GM19023 (cell line): Measurements from ENCODE around the gene CLSTN2.

Source experiments
- ATAC-seq: cut with Tn5 transposase; IDR thresholded peaks from one replicate; pipeline ENCODE4 v1.9.1; 2021; ENCODE audit warnings: mild to moderate bottlenecking, moderate library complexity; ENCODE audit not compliant: unreplicated experiment

The CLSTN2 gene

GRCh38 chr3:140363801-140364200 lies 428.8 kb downstream of the CLSTN2 start:
- ATAC-seq: no peak

- no peak for ATAC-seq
These were observed 431.1 kb downstream of the CLSTN2 start for GRCh38 chr3:140365872-140366697.

DNA sequence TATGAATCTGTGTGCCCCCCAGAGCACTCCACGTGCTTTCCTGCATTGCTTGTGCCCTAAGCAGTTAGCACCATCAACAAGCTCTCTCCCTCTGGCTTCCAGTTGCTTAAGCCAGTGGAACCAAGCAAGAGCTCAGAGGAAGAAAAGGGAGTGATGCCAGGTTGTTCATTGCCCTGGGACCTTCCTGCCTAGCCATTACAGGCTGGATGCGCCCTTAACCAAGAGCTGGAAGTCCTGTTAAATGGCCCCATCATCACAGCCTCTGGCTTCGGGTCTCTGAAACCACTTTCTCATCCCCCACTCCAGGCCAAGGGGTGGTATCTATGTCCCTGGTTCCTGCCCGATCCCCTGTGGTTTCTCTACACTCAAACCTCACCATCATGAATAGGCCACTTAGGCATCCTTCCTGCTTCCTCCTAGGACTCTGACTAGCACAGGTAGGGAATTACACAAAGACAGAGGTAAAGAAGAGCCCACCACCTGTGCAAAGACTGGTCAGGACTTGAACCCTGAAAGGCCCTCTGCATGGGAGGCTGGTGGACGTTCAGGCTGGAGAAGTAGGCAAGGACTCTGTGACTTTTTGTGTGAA lies 433.3 kb downstream of the CLSTN2 start:
- no peak for ATAC-seq

GRCh38 chr3:140370686-140371085 lies 435.7 kb downstream of the CLSTN2 start:
- no peak for ATAC-seq

DNA sequence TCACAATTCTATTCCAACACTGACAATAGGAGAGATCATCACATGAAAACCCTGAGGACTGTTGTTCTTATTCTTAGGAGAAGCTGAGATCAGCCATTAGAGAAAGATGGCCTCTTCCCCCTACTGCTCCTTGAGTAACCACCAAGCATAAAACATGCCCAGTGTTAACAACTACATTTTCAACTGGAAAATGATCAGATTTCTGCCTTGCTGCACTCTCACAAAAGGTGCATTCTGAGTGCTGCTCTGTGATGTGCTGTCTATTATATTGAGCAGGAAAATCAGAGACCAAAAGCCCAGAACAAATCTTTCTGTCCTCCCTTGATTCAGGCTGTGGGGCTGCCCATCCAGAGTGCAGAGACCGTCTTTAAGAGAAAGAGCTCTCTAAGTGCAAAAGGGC lies 438.2 kb downstream of the CLSTN2 start:
- ATAC-seq: no peak

GRCh38 chr3:140375002-140375401 lies 440.0 kb downstream of the CLSTN2 start:
- no peak for ATAC-seq

DNA sequence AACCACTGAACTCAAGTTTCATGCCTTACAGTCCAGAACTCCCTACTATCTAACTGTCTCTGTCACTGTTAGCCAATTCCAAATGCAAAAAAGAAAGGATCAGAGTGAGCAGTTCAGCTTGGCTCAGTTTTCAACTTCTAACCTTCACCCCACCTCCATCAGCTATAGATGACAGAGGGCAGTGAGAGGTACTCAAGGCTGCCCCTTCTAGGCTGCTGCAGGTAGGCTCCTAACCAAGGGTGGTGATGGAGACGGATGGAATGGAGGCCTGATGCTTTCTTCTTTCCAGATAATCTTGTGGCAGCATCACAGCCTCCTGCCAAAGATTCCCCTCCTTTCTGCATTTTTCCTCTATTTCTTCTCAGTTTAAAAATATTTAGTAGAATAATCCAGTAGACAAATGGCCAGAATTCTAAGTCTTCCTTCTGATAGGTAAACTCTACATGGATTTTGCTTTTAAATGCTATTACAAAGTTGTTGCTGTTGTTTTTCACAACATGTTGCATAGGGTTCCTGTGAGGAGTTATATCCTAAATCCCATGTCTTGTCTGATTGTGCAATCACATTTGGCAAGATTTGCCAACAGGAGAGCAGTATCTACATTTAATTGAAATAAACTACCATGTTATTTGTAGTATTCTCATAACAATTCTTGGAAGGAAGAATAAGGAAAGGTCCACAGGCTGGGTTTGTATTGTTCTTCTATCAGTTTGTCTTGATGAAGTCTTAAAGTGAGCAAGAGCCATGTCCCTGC lies 441.3 kb downstream of the CLSTN2 start:
- ATAC-seq: no peak

DNA sequence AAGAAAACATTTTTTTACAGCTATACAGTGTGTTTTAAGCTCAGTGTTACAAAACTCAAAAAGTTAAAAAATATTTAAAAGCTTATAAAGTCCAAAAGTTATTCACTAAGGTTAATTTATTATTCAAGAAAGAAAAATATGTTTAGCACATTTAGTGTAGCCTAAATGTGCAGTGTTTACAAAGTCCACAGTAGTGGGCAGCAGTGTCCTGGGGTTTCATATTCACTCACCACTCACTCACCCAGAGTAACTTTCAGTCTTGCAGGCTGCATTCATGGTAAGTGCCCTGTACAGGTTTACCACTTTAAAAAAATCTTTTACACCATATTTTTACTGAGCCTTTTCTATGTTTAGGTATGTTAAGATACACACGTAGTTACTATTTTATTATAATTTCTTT lies 442.7 kb downstream of the CLSTN2 start:
- ATAC-seq: no peak

GRCh38 chr3:140378571-140379340 lies 443.8 kb downstream of the CLSTN2 start:
- no peak for ATAC-seq

DNA sequence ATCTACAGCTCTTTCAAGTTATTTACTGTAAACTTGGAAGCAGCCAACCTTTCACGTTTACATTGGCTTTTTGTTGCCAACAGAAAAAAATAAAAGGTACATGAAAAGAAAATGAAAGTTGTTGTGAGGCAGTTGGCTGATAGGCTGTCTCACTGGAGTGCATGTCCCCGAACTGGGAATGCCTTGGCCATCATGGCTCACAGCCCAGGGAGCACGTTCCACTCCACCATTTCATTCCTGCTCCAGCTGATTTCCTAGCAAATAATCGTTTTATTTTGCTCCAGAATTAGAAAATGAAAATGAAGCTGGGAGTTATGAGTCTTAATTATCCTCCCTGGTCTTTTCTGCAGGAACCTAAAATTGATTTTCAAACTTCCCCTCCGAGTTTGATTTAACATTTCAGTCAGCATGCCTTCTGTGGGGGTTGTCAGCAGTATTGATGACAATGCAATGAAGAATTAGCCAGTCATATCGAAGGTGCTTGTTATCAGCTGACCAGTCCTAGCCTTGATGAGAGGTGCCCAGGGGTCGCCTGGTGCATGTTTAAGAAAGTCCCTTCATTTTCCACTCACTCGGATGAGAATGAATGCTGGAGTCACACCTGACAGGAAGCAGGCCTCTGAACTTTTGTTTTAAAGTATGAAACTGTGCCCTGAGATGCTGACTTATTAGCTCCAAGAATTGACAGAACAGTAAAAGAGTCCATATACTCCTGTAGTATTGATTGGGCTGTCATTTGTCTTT lies 449.2 kb downstream of the CLSTN2 start:
- no peak for ATAC-seq

GRCh38 chr3:140384876-140385275 lies 449.9 kb downstream of the CLSTN2 start:
- no peak for ATAC-seq

GRCh38 chr3:140386357-140387100 lies 451.5 kb downstream of the CLSTN2 start:
- no peak for ATAC-seq

GRCh38 chr3:140387244-140387643 lies 452.3 kb downstream of the CLSTN2 start:
- no peak for ATAC-seq

GRCh38 chr3:140388202-140388922 lies 453.4 kb downstream of the CLSTN2 start:
- no peak for ATAC-seq

DNA sequence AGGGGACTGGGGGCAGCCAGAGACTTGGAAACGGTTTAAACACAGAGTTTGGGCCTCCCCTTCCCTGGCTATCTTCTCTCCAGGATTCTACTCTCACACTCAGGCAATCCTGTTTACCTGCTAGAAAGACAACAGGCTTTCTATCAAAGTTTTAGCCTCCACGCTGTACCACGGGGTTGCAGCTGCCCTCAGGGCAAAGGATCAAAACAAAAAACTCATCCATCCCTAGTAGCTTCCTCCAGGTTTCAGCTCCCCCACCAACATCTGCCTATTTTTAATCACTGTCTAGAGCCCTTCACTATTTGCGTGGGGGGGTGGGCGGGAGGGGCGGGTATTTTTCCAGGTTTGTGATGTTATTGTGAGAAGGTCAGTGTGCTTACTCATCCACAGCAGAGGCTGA lies 456.1 kb downstream of the CLSTN2 start:
- ATAC-seq: no peak

- ATAC-seq: no peak
These were observed 459.6 kb downstream of the CLSTN2 start for GRCh38 chr3:140394488-140395133.

DNA sequence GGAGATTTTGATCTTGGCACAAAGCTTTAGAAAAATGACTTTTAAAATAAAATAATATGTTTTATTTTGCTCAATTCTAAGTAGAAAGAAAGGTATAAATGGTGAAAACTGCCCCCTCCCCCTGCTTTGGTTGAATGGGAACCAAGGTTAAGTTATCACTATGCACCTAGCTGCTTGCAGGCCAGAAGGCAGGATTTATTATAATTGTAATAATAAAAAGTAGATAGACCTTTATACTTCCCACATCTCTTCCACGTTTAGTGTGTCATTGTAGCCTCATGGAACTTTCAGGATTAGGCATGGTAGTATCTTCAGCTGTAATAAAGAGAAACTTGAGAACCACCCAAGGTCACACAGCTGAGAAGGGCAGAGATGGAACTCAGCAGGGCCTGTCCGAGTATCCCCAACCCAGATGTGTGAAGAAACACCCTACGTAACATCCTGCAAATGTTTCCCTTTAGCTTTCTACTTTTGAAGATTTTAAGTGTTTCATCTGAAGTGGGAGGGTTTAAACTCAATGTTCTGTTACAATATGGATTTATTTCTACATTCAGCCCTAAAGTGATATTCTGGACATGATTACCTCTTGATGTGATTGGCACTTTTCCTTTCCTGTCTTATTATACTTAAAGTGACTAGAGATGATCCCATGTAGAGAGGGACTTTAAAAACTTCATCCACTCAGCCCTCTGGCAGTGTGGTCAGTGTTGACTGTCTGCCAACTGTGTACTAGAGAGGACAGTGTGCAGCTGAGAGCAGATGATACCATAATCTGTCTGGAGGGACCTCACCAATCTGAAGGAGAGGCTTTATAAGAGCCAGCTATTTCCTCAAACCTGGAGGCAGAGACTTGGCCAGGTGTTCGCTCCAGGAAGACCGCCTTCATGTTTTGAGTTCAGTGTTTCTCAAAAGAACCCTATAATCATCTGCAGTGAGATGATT lies 460.4 kb downstream of the CLSTN2 start:
- no peak for ATAC-seq
